Fibroblast of the aortic adventitia (primary cell): ENCODE results near the gene CSNK1G2. TPM values are rescaled to one million over a fixed set of nuclear protein-coding genes. Genes with fewer than 3 reads are reported as not detected.

Experiments used
- DNase-seq: peaks from one replicate; pipeline ENCODE4 v3.0.0-alpha.2; 2010; ENCODE audit warnings: low read depth
- H3K4me3 ChIP-seq: 2 replicates; pipeline ENCODE4 v1.5.1; 2011; ENCODE audit warnings: low read depth, mild to moderate bottlenecking, control low read depth, low read length, moderate library complexity
- CTCF ChIP-seq: IDR thresholded peaks from 2 replicates; pipeline ENCODE4 v1.5.1; 2011; ENCODE audit warnings: mild to moderate bottlenecking, low read length, control low read depth, inconsistent platforms; ENCODE audit not compliant: insufficient read depth
- total RNA-seq: library from RNA; depleted of rRNA; stranded (reverse); fragments of >200 nt; gene quantifications from 2 replicates; pipeline ENCODE4 v1.2.3, GENCODE V29; 2012; ENCODE audit warnings: low replicate concordance

The CSNK1G2 gene
- total RNA-seq, 1 donor = 47.5 TPM

GRCh38 chr19:1917146-1917545 is 23.8 kb upstream of the CSNK1G2 start:
- TF ChIP-seq CTCF = no peak
- no peak overlapping the region for H3K4me3 ChIP-seq
- DNase-seq = no peak

- TF ChIP-seq CTCF = no peak
- no peak overlapping the region for H3K4me3 ChIP-seq
- no peak for DNase-seq
These were observed 23.0 kb upstream of the CSNK1G2 start for GRCh38 chr19:1917926-1918325.

- TF ChIP-seq CTCF = no peak
- no peak for DNase-seq
- no peak overlapping the region for H3K4me3 ChIP-seq
These were observed 22.0 kb upstream of the CSNK1G2 start for GRCh38 chr19:1918975-1919374.

GRCh38 chr19:1920644-1921043 is 20.3 kb upstream of the CSNK1G2 start:
- H3K4me3 ChIP-seq = no peak overlapping the region
- TF ChIP-seq CTCF = no peak
- no peak for DNase-seq

GRCh38 chr19:1921326-1921725 is 19.6 kb upstream of the CSNK1G2 start:
- TF ChIP-seq CTCF = no peak
- no peak for DNase-seq
- no peak overlapping the region for H3K4me3 ChIP-seq

- no peak for DNase-seq
- H3K4me3 ChIP-seq = no peak overlapping the region
- no peak for TF ChIP-seq CTCF
These were observed 19.1 kb upstream of the CSNK1G2 start for GRCh38 chr19:1921825-1922224.

- H3K4me3 ChIP-seq = no peak overlapping the region
- TF ChIP-seq CTCF = no peak
- no peak for DNase-seq
These were observed 18.2 kb upstream of the CSNK1G2 start for GRCh38 chr19:1922803-1923202.
